HCT116 (cell line): ENCODE measurements around the gene PRSS21. TPM values are rescaled to one million over a fixed set of nuclear protein-coding genes. Genes with fewer than 3 reads are reported as not detected.

Experiments used
- ATAC-seq: fragments of 200-7000 bp; cut with Tn5 transposase; 2 replicates; pipeline ENCODE4 v1.9.1; 2020; ENCODE audit warnings: mild to moderate bottlenecking, moderate library complexity
- BruUV-seq: library from RNA; stranded (reverse); fragments of 400-500 nt; replicated peaks from 2 replicates; lab custom pipeline; 2021; lab: Mats Ljungman, UMichigan
- CTCF ChIA-PET: fragments of 300-600 bp; sonication (Branson Sonifier 250); formaldehyde crosslinking; loops from one replicate; lab custom pipeline; 2021; ENCODE audit warnings: antibody characterized with exemption; lab: Charles Lee
- POLR2A ChIA-PET: fragments of 300-600, 350-600 bp; sonication (Branson Sonifier 250); formaldehyde crosslinking; loops from one replicate; lab custom pipeline; 2021; ENCODE audit warnings: antibody characterized with exemption; lab: Charles Lee
- RAD21 ChIA-PET, 2 experiments: fragments of 300-600 bp; sonication (Branson Sonifier 250); formaldehyde crosslinking; loops; one replicate each; lab custom pipeline; 2023; ENCODE audit warnings: low total read pairs in 2 of 2; ENCODE audit not compliant: uncharacterized antibody in 2 of 2, unreplicated experiment in 2 of 2, low non-redundant PET in 1 of 2; lab: Charles Lee
- DNase-seq: peaks from one replicate; pipeline ENCODE4 v3.0.0-alpha.2; 2010; ENCODE audit warnings: low read depth, low spot score
- H2AFZ ChIP-seq: fragments of 200-600 bp; shearing (Covaris generic), sonication (generic); 2 replicates; pipeline ENCODE4 v1.6.1; 2017; ENCODE audit warnings: low read depth, mixed run types, mixed read lengths, antibody characterized with exemption, low read length; ENCODE audit not compliant: poor library complexity, severe bottlenecking
- H3K27ac ChIP-seq: 2 replicates; pipeline ENCODE4 v1.5.1; 2012; ENCODE audit warnings: low read depth, low read length
- H3K27me3 ChIP-seq: fragments of 200-600 bp; sonication (generic); 2 replicates; pipeline ENCODE4 v1.6.1; 2016; ENCODE audit warnings: mixed run types, low read length, mixed read lengths; ENCODE audit not compliant: insufficient read depth
- H3K36me3 ChIP-seq, 2 experiments: fragments of 200-500 bp in 1 of 2; fragments of 200-600 bp in 1 of 2; sonication (Bioruptor generic) in 1 of 2; sonication (generic) in 1 of 2; 2 replicates each; pipeline versions ENCODE4 v1.5.1 to v1.6.1; 2014 to 2016; ENCODE audit warnings: low read length in 2 of 2, inconsistent platforms in 1 of 2, mixed read lengths in 1 of 2, mixed run types in 1 of 2; ENCODE audit not compliant: insufficient read depth in 2 of 2, control insufficient read depth in 1 of 2
- H3K4me1 ChIP-seq, 2 experiments: fragments of 200-600 bp in 1 of 2; sonication (generic) in 1 of 2; 2 replicates each; pipeline versions ENCODE4 v1.5.1 to v1.6.1; 2012 to 2017; ENCODE audit warnings: low read length in 2 of 2, inconsistent platforms in 1 of 2, mild to moderate bottlenecking in 1 of 2, mixed read lengths in 1 of 2, mixed run types in 1 of 2, moderate library complexity in 1 of 2; ENCODE audit not compliant: insufficient read depth in 2 of 2, control insufficient read depth in 1 of 2
- H3K4me2 ChIP-seq: fragments of 200-600 bp; sonication (generic); 2 replicates; pipeline ENCODE4 v1.6.1; 2017; ENCODE audit warnings: mixed run types, low read length, mixed read lengths
- H3K4me3 ChIP-seq, 2 experiments: fragments of 200-600 bp in 1 of 2; sonication (generic) in 1 of 2; replicated peaks in 1 of 2; 2 replicates each; pipeline ENCODE4 v1.5.1; 2011 to 2016; ENCODE audit warnings: low read length in 2 of 2, control low read depth in 1 of 2, low read depth in 1 of 2, mild to moderate bottlenecking in 1 of 2, mixed read lengths in 1 of 2, mixed run types in 1 of 2
- H3K79me2 ChIP-seq: fragments of 200-600 bp; sonication (generic); 2 replicates; pipeline ENCODE4 v1.6.1; 2017; ENCODE audit warnings: mild to moderate bottlenecking, mixed run types, low read length, moderate library complexity, mixed read lengths; ENCODE audit not compliant: insufficient read depth
- H3K9ac ChIP-seq: fragments of 200-600 bp; sonication (generic); 2 replicates; pipeline ENCODE4 v1.6.1; 2016; ENCODE audit warnings: low read length, mixed read lengths
- H3K9me2 ChIP-seq: fragments of 200-600 bp; sonication (generic), shearing (Covaris generic); 2 replicates; pipeline ENCODE4 v1.6.1; 2017; ENCODE audit warnings: mixed run types, mild to moderate bottlenecking, moderate library complexity; ENCODE audit not compliant: insufficient read depth
- H3K9me3 ChIP-seq, 2 experiments: fragments of 200-500 bp in 1 of 2; fragments of 200-600 bp in 1 of 2; sonication (Bioruptor generic) in 1 of 2; sonication (generic) in 1 of 2; 2 replicates each; pipeline ENCODE4 v1.6.1; 2014 to 2017; ENCODE audit warnings: low read length in 2 of 2, mixed read lengths in 2 of 2, inconsistent platforms in 1 of 2, low read depth in 1 of 2, mild to moderate bottlenecking in 1 of 2, mixed run types in 1 of 2, moderate library complexity in 1 of 2; ENCODE audit not compliant: control insufficient read depth in 1 of 2, insufficient read depth in 1 of 2
- H4K20me1 ChIP-seq: fragments of 200-600 bp; sonication (generic), shearing (Covaris generic); 2 replicates; pipeline ENCODE4 v1.6.1; 2017; ENCODE audit warnings: mixed run types, mild to moderate bottlenecking, moderate library complexity; ENCODE audit not compliant: insufficient read depth
- CBX3 ChIP-seq: IDR thresholded peaks from 2 replicates; pipeline ENCODE4 v1.6.1; 2012; ENCODE audit warnings: low read depth
- CEBPB ChIP-seq: IDR thresholded peaks from 2 replicates; pipeline ENCODE4 v1.6.1; 2012; ENCODE audit warnings: low read depth
- EGR1 ChIP-seq: IDR thresholded peaks from 2 replicates; pipeline ENCODE4 v1.6.1; 2012; ENCODE audit warnings: low read depth
- ELF1 ChIP-seq: IDR thresholded peaks from 2 replicates; pipeline ENCODE4 v1.6.1; 2012; ENCODE audit warnings: low read depth, borderline replicate concordance
- EZH2phosphoT487 ChIP-seq: fragments of 200-600 bp; IDR thresholded peaks from 2 replicates; pipeline ENCODE4 v1.6.1; 2018; ENCODE audit warnings: antibody characterized with exemption, borderline replicate concordance
- FOSL1 ChIP-seq: IDR thresholded peaks from 2 replicates; pipeline ENCODE4 v1.6.1; 2012; ENCODE audit warnings: low read depth
- RAD21 ChIP-seq: IDR thresholded peaks from 2 replicates; pipeline ENCODE4 v1.6.1; 2012; ENCODE audit warnings: low read depth, mild to moderate bottlenecking
- SIN3A ChIP-seq: IDR thresholded peaks from 2 replicates; pipeline ENCODE4 v1.6.1; 2012; ENCODE audit warnings: low read depth
- ZBTB33 ChIP-seq: IDR thresholded peaks from 2 replicates; pipeline ENCODE4 v1.6.1; 2011; ENCODE audit warnings: mild to moderate bottlenecking, low read length, moderate library complexity; ENCODE audit not compliant: insufficient replicate concordance; ENCODE audit errors: extremely low read depth
- intact Hi-C: fragments of 100-400 bp; cut with micrococcal nuclease; formaldehyde crosslinking; loops from 2 replicates; pipeline ENCODE4 v1.10.0; 2022
- total RNA-seq: library from RNA; stranded (reverse); gene quantifications from one replicate; pipeline ENCODE4 v1.2.1, GENCODE V29; 2021; ENCODE audit not compliant: unreplicated experiment
- TF ChIP-seq, protein P1 (sequence below): IDR thresholded peaks from 2 replicates; pipeline ENCODE4 v1.6.1; 2012

The PRSS21 gene
- total RNA-seq, 1 experiment from 2014 or later, result 0.39 TPM

GRCh38 chr16:2791174-2791573, 25.9 kb upstream of the PRSS21 start:
- BruUV-seq, result no TSS peak
- H3K36me3 ChIP-seq, result no peaks in the 10 kb centered on the region
- no peak overlapping the region for H3K9ac ChIP-seq
- ChIA-PET RAD21 (no interaction called here), CTCF (no interaction called here), POLR2A (no interaction called here)
- no peaks in the 10 kb centered on the region for H3K79me2 ChIP-seq
- H3K27me3 ChIP-seq, result no peaks in the 10 kb centered on the region
- H3K4me1 ChIP-seq, result peaks cover 10 to 19% of the 10 kb centered on the region in 2 experiments
- no peak overlapping the region for H3K4me3 ChIP-seq
- no peaks in the 10 kb centered on the region for H4K20me1 ChIP-seq
- intact Hi-C loops, result no loop called here
- H2AFZ ChIP-seq, result no peak overlapping the region
- no peak overlapping the region for H3K27ac ChIP-seq
- no peaks in the 10 kb centered on the region for H3K9me3 ChIP-seq
- TF ChIP-seq CBX3, result no peak
- no peak for TF ChIP-seq CEBPB
- no peak for TF ChIP-seq EGR1
- TF ChIP-seq EZH2phosphoT487, result no peak
- TF ChIP-seq FOSL1, result no peak
- no peak for TF ChIP-seq RAD21
- no peak for TF ChIP-seq SIN3A
- TF ChIP-seq, protein P1, sequence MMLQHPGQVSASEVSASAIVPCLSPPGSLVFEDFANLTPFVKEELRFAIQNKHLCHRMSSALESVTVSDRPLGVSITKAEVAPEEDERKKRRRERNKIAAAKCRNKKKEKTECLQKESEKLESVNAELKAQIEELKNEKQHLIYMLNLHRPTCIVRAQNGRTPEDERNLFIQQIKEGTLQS, result no peak
- no peak for TF ChIP-seq ZBTB33
- TF ChIP-seq ELF1, result no peak
- no peaks in the 10 kb centered on the region; the same call in 1 of the 2 replicates for H3K9me2 ChIP-seq
- ATAC-seq (no peak), DNase-seq (no peak)
- no peak overlapping the region for H3K4me2 ChIP-seq
